HG02870 (cell line): Measurements from ENCODE around the gene CAPN3.
"Not testable (repeated sequence)": the region's sequence is repeated elsewhere in the genome, so short reads cannot be mapped to it uniquely, and the experiment has no call there.

ENCODE experiments used
- ATAC-seq: cut with Tn5 transposase; IDR thresholded peaks from one replicate; pipeline ENCODE4 v1.9.1; 2021; ENCODE audit warnings: mild to moderate bottlenecking, moderate library complexity; ENCODE audit not compliant: unreplicated experiment

CAPN3 gene

DNA sequence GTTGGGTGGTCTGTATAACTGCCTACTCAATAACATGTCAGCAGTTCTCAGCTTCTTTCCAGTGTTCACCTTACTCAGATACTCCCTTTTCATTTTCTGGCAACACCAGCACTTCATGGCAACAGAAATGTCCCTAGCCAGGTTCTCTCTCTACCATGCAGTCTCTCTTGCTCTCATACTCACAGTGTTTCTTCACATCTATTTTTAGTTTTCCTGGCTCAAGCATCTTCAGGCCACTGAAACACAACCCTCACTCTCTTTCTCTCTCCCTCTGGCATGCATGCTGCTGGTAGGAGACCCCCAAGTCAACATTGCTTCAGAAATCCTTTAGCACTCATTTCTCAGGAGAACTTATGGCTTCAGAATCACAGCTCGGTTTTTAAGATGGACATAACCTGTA, at the start of gene CAPN3:
Gene CAPN3, plus strand, starts transcription at position 253 of the 400 bp plus-strand sequence. CDS start 305 bp downstream, outside the sequence.
- no peak for ATAC-seq

DNA sequence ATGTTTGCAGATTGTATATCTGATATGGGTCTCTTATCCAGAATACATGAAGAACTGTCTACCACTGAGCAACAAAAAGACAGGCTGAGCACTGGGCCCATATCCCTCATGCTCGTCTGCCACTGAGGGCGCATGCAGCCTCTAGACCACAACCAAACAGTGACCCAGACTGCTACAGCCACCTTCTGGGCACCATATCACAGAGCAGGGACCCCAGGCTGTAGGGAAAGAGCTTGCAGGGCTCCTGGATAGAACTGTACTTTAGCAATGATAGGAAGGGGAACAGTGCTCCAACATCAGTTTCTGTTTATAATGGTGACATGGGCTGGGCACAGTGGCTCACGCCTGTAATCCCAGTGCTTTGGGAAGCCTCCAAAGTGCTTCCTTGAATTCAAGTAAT, 45.8 kb upstream of the CAPN3 start:
- ATAC-seq, result no peak

DNA sequence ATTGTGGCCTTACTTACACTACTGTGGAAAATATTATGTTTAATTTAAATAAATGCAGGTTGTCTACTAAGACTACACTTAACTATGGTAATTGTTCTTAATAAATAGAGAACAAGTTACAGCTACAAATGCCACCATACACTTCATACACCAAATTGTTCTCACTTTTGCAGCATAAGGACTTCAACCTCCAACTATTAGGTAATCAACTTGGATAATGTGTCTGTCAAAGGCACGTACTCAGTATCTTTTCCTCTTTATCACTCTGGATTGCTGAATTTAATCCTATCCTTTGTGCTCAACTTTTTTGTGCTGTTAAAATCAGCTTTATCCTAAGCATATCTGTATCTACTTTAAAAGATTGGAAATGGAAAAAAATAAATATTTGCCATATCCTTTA, 44.5 kb upstream of the CAPN3 start:
- ATAC-seq, result no peak

DNA sequence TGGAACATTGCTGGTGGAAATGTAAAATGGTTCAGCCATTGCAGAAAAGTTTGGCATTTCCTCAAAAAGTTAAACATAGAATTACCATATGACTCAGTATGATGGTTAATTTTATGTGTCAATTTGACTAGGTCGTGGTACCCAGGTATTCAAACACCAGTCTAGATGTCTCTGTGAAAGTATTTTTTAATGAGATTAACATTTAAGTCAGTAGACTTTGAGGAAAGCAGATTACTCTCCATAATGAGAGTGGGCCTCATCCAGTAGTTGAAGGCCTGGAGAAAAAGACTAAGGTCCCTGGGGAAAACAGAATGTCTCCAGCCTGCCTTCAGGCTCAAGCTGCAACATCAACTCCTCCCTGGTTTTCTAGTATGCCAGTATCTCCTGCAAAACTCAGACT, 43.8 kb upstream of the CAPN3 start:
- ATAC-seq, result no peak

DNA sequence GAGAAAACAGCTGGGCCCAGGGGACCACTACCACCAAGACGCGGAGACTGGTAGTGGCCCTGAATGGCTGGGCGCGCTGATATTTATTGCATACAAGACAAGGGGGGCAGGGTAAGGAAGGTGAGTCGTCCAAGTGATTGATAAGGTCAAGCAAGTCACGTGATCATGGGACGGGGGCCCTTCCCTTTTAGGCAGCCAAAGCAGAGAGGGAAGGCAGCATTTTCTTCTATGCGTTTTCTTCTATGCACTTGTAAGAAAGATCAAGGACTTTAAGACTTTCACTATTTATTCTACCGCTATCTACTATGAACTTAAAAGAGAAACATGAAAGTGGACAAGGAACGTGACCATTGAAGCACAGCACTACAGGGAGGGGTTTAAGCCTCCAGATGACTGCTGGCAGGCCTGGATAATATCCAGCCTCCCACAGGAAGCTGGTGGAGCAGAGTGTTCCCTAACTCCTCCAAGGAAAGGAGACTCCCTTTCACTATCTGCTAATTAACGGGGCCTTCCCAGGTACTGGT, 43.0 kb upstream of the CAPN3 start:
- not testable (repeated sequence) for ATAC-seq

DNA sequence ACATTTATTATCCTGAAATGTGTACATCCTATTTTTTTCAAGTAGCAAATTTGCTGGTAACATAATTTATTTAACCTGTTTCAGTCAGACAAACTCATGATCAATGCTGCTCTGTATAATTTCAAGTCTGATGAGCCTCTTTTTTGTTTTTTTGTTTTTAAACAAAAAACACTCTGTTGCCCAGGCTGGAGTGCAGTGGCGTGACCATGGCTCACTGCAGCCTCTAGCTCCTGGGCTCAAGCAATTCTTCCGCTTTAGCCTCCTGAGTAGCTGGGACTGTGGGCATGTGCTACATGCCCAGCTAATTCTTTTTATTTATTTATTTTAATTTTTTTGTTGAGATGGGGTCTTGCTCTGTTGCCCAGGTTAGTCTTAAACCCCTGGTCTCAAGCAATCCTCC, 40.1 kb upstream of the CAPN3 start:
- ATAC-seq, result no peak

DNA sequence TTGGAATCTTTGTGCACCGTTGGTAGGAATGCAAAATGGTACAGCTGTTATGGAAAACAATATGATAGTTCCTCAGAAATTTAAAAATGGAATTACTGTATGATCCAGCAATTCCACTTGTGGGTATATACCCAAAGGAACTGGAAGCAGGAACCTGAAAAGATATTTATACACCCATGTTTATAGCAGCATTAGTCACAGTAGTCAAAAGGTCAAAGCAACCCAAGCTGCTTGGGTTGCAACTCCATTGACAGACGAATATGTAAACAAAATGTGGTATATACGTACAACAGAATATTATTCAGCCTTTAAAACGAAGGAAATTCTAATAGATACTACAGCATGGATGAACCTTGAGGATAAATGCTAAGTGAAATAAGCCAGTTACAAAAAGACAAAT, 35.0 kb upstream of the CAPN3 start:
- no peak for ATAC-seq

DNA sequence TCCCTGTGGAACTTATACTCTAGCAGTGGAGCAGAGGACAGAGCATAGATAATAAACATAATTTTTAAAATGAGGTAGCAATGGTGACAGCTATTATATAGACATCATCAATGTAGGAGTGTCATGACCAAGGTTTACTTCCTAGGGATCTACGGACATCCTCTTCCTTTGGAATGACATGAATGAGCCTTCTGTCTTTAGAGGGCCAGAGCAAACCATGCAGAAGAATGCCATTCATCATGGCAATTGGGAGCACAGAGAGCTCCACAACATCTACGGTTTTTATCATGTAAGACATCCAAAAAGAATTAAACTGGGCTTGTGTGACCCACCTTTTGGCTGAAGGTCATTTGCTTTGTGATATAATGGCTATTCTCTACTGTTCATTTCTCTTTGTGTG, 30.1 kb upstream of the CAPN3 start:
- ATAC-seq, result no peak

DNA sequence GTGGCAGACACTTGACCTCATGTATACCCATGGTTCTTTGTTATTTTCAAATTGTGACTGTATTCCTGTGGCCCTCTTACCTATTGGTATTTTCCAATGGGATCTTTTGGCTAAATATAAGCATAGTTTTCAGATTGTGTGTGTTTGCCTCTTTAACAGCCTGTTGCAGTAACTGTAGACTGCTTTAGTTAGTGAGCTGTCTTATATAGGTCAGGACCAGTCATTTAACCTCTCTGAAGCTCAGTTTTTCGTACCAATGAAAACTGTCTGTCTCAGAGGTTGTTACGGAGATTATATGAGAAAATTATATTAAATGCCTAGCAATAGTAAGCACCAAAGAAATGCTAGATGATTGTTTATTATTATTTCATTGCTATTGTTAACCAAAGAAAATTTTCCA, 29.3 kb upstream of the CAPN3 start:
- ATAC-seq, result no peak

DNA sequence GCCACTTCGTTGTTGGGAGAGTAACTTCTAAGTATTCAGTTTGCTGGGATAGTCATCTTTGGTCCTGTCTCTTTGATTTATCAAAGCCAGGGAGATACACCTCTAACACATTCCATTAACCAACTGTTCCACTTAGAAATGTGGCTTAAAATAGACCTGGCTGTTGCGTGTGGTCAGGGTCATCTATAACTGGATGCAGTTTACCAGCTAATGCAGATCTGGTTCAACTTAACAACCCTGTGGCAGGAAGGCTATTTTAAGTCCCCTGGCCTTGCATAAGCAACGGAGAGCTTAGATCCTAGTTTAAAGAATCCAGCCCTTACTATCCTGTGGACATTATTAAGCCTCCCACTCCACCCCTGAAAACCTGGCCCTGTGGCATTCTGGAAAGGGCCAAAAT, 28.1 kb upstream of the CAPN3 start:
- no peak for ATAC-seq

DNA sequence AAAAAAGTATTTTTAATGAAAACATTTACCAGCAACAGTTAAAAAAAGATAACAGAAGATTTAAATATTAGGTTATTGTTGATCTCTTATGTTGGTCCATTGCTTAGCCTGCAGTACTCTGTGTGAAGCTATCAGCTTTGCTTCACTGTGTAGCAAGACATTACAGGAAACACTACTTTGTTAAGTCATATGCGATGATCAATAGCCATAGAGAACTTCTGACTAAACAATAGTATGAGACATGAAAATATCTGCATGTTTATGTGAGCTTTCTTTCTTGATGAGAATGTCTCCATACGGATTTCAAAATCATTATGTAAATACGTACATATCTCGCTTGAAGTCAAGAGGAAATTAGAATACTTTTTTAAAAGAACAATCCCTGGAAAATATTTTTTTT, 27.0 kb upstream of the CAPN3 start:
- ATAC-seq, result no peak

DNA sequence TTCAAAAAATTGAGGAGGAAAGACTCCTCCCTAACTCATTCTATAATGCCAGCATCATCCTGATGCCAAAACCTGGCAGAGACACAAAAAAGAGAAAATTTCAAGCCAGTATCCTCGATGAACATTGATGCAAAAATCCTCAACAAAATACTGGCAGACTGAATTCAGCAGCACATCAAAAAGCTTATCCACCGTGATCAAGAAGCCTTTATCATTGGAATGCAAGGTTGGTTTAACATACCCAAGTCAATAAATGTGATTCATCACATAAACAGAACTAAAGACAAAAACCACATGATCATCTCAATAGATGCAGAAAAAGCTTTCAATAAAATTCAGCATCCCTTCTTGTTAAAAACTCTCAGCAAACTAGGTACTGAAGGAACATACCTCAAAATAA, 24.2 kb upstream of the CAPN3 start:
- no peak for ATAC-seq

DNA sequence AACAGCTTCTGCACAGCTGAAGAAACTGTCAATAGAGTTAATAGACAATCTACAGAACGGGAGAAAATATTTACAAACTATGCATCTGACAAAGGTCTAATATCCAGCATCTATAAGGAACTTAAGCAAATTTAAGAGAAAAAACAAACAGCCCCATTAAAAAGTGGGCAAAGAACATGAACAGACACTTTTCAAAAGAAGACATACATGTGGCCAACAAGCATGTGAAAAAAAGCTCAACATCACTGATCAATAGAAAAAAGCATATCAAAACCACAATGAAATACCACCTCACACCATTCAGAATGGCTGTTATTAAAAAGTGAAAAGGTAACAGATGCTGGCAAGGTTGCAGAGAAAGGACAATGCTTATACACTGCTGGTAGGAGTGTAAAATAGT, 22.7 kb upstream of the CAPN3 start:
- not testable (repeated sequence) for ATAC-seq

DNA sequence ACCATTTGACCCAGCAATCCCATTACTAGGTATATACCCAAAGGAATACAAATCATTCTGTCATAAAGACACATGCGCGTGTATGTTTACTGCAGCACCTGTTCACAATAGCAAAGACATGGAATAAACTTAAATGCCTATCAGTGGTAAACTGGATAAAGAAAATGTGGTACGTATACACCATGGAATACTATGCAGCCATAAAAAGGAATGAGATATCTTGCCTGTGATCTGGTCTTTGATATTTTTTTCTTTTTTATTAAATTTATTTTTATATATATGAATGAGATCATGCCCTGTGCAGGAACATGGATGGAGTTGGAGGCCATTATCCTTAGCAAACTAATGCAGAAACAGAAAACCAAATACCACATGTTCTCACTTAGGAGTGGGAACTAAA, 22.2 kb upstream of the CAPN3 start:
- not testable (repeated sequence) for ATAC-seq

DNA sequence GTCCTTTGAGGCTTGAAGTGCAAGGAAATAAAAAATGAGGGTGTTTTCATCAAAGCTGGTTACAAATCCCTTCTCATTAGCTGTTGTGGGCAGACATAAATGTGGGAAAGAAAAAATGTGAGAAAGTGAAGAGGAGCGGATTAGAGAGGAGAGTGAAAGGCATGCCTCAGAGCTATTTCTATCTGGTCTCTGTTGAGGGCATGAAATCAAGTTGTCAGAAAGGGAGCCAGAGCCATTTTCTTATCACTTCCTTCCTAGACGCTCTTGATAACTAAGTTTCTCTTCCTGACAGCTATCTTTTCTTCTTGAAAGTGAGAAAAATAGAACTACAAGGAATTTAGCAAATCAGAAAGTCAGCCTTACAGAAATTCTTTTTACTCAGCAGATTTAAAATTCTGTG, 20.8 kb upstream of the CAPN3 start:
- no peak for ATAC-seq

DNA sequence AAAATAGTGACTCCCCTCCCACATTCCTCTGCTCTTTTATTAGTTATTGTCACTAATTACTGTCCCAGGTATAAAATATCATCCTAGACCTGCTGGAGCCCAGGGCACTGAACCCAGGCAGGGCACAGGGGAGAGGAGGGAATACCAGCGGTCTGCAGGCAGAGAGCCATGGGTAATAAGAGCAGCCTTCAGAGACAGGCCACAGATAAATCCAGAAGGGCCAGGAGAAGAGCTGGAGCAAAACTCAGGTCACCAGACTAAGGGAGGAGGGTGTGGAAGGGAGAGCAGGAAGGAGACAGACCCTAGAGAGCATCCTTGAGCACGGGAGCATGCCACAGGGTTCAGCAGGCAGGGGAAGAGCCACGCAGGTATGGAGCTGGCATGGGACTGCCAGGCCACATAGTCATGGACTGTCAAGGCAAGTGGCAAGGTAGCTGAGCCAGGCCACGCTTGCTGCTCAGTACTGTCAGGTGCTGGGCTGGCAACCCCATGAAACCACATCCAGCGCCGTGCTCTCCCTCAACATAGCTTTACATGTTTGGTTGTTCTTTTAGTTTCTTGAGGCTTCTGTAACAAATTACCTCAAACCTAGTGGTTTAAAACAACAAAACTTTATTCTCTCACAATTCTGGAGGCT, 15.6 kb upstream of the CAPN3 start:
- no peak for ATAC-seq

DNA sequence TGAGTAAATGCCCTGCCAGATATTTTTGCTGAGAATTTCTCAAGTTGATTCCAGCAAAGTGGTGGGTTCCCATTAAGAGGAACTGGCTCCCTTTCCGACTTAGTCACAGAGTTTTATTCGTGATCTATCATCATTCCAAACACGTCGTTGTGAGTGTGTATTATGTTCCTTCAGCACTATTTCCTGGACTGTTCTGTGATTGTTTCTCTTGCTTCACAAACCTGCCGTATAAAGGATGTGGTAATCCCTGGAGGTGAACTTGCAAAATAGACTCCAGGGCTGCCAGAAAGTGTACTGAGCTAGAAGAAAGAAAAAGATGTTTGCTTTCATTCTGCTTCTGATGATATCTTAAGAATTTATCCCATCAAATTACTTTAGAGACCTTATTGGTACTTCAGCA, 14.5 kb upstream of the CAPN3 start:
- ATAC-seq, result no peak

DNA sequence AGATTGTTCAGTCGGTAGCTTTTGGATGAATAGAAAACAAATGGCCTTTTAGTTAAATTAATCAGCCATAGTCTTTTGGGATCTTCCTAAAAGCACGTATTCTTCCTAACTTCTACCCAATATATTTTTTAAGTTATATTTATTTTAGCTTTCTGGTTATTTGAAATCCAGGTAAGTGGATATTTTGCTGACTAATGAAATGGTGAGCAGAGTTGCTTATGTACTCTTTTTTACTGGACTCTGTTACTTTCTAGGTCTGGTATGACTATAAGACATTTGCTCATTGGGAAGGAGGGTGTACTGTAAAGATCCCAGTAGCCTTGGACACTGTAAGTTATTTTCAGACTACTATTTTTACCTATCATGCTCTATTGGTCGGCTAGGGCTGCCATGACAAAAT, 13.8 kb upstream of the CAPN3 start:
- no peak for ATAC-seq

DNA sequence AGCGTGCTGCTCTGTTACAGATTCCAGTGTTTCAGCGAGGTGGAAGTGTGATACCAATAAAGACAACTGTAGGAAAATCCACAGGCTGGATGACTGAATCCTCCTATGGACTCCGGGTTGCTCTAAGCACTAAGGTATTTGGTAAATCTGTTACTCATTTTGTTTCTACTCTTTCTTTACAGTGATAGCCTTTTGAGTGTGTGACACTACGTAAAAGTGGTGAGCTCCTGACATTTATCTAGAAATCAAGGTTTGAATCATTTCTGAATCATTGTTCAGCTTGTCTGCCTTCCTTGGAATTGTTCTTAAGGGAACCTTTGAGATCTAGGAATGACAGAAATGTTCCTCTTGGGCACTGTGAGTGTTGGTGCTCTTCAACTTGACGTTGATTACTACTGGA, 11.2 kb upstream of the CAPN3 start:
- ATAC-seq, result no peak

DNA sequence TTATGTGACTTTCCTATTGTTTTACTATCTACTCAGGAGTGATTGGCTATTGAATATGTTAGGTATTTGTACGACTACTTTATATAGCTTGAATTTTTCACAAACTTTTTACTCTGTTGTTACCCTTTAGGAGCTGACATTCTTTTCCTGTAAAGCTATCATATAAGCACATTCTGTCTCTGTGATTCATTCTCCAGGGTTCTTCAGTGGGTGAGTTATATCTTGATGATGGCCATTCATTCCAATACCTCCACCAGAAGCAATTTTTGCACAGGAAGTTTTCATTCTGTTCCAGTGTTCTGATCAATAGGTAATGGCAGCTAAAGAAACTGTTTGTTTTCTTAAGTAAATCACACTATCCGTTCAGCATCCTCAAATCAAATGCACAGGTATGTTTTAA, 10.1 kb upstream of the CAPN3 start:
- ATAC-seq, result no peak

DNA sequence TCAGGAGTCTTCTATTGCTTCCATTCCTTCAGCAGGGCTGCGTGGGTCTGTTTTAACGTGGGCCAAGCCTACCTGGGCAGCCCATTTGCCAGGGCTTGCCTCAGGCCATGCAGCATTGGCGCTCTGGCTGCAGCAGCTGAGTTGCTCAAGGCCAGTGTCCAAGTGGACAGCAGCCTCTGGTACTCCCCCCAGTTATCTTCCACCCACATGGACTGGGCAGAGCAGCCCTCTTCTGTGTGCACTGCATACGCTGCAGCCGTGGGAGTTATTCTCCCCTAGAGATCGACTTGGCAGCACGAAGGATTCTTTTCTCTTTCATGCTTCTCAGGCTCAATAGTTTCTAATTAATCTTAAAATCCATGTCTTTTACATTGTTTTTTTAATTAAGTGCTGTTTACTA, 6.9 kb upstream of the CAPN3 start:
- ATAC-seq, result no peak

DNA sequence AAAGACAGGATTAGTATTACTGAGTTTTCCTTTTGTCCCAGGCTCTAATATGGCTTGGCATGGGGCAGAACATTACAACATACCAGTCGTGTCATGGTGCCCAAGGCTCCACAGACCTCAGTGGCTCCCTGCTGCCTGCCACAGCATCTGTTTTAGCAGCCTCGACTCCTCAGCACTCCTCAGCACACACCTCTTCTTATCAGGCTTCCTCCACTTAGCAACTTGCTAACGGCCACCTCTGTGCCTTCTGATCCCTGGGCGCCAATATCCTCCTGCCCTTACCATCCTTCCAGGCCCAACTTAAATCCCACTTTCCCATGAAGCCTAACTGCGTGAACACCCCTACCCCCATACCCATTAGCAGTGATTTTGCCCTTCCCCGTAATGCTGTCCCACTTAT, 6.2 kb upstream of the CAPN3 start:
- no peak for ATAC-seq

DNA sequence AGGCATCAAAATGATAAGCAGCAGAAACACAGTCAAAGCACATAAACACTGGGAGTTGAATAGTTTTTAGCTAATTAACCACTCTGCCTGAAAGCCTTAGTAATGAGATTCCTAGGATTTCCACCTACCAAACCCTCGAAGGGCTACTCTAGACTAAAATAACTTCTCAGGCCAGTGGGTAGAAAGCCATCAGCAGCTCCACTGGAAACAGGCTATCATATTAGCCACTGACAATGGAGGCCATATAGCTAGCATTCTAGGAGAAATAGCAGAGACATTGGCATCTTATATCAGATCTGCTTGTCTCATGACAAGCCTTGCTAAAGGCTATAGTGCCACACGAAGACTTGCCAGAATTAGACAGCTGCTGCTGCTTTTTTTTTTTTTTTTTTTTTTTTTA, 4.5 kb upstream of the CAPN3 start:
- ATAC-seq, result no peak
